ENCODE data around the gene FBXO41.
A peak's percentile ranks its signal among the peaks of the same experiment; 100 is the strongest.

The FBXO41 gene

DNA sequence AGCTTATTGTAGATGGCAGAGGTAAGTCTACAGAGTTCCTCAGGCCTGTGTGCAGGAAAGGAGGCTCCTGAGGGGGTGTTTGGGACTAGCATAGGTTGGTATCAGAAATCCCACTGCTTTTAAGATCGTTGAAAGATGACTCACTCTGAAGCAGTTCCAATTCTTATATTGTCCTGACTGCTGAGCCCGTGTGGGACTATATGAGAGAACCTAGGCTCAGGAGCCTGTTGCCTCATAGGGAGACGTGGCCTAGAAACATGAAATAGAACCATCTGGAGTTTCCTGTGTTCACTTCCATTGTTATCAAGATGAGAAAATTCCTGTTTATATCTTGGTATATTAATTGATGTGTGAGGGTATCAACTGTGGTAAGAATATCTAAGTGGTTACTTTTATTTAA lies 44.5 kb downstream of the FBXO41 start:
- DNase-seq = no peak

DNA sequence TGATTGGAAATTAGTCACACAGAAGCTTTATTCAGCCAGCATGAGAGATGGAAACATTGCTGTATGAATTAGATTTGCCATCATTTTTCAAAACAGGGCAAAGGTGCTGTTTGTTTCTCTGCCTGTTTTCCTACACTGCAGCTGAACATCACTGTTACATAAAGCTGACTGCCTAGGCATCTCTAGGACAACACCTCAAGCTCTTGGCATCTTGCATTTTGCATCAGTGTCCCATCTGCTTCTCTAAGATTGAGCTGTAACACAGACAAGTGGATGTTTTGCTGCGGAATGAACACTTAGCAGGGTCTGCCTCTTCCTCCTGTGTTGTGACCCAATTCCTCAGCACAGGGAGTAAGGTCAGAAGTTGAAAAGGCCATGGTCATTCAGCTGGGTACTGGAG lies 45.3 kb downstream of the FBXO41 start:
- no peak for DNase-seq

DNA sequence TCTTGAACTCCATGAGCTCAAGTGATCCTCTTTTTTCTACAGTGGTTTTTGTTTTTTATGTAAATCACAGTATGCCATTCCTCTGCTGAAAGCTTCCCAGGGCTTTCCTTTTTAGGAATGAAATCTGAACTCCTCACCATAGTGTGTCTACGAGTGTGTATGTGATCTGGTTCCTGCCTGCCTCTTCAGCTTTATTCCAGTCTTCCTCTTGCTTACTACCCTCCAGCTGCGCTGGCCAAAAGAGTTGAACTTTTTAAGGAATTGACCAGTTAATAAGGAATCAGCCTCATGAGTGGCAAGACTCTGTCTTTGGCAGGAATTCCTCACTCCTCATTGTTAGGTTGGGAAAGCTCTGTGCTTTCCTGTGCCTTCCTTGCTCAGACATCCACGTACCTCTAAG lies 46.1 kb downstream of the FBXO41 start:
- DNase-seq = no peak

DNA sequence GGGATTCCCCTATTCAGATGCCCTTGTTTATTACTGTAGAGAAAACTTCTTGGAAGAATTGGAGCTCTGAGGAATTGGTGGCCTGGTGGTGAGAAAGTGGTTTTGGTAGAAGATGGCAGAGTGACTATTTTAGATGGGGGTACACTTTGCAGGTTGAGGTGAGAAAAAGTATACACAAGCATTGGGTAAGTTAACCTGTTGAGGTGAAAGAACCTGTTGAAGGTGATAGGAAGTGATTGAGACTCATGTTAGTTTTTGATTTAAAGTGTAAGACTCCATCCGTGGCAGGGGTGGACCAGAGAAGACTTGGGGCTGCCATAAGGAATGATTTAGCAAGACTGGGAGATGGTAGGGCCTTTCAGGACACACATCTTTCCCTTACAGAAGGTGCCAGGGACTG lies 47.1 kb downstream of the FBXO41 start:
- DNase-seq = no peak

GRCh38 chr2:73235315-73236028 lies 48.8 kb downstream of the FBXO41 start:
- DNase-seq = no peak

- peak; percentile 88 for DNase-seq
Observed at GRCh38 chr2:73233932-73234832, 50.1 kb downstream of the FBXO41 start, which contains the start of gene CCT7. TSS of gene CCT7 (plus strand) at chr2:73234308. CDS start at chr2:73234379, 71 bp downstream.

DNA sequence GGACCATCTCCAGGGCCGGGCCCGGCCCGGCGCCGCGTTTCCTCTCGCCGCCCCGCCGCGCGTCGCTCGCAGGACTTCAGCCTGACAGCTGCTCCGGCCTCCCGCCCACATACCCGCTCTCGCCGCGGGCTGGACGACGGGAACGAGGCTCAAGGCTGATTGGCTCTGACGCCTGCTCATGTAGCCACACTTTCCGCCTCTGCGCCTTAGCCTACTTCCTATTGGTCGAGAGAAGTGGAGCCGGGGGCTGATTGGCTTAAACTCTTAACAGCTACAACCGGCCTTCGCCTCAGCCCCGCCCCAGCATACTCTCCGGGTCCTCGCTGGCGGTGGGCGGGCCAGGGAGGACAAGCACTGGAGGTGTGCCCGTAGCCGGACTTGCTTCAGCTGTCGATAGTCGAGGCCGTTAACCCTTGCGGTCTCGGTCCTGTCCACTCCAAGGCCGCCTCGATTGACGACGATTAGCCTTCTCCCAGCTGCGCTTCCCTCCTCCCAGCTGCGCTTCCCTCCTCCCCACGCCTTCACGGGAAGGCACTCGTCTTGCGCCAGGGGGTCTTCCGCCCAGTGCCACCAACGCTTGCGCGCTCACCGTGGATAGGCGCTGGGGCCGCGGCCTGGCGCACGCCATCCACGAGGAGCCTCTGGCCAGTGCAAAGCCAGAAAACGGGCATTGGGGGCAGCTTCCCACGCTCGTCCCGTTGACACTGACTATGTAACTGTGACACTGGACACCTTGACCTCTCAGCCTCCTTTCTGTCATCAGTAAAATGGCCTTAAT lies 50.9 kb downstream of the FBXO41 start, which contains the start of gene PRADC1:
Gene PRADC1 (minus strand): TSS at position 86 of the 778 bp plus-strand sequence. CDS start 79 bp downstream, at position 7.
- peak; percentile 99 for DNase-seq

GRCh38 chr2:73232403-73233153 lies 51.7 kb downstream of the FBXO41 start:
- DNase-seq = no peak

- DNase-seq = no peak
Observed at GRCh38 chr2:73228631-73229030, 55.6 kb downstream of the FBXO41 start.

- DNase-seq = no peak
Observed at GRCh38 chr2:73227086-73227485, 57.2 kb downstream of the FBXO41 start.

GRCh38 chr2:73225513-73226360 lies 58.5 kb downstream of the FBXO41 start:
- DNase-seq = no peak

DNA sequence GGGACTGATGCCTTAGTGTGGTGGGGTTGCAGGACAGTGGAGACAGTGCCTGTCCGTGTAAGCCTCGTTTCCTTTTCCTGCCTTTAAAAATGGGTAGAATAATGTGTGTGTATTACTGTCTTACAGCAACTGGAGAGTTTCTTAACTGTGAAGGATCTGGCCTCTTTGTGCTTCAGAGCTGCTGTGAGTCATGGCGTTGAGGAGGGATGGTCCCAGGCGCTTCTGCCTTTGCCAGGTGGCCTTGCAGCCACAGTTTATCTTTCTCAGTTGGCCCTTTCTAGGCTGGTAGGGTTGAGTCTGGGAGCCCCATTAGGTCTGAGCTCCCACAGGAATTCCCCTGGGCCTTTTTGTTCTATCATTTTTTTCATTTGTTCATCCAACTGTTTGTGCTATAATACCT lies 60.5 kb downstream of the FBXO41 start:
- DNase-seq = no peak

- DNase-seq = no peak
Observed at GRCh38 chr2:73218298-73218697, 66.0 kb downstream of the FBXO41 start.

GRCh38 chr2:73217826-73218225 lies 66.5 kb downstream of the FBXO41 start:
- no peak for DNase-seq

DNA sequence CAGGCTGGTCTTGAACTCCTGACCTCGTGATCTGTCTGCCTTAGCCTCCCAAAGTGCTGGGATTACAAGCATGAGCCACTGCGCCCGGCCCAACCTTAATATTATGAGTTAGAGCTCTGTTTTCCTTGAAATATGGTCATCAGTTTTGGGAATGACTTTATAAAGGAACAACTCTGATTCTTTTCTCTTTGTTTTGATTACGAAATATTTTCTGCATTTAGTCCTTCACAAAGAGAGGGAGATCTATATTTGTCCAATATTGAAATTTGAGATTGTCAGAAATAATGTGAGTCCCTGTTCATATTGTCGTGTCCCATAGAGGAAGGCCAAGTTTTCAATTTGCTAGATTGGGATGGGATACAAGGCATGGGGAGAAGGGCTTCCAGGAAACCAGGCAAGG lies 67.1 kb downstream of the FBXO41 start:
- DNase-seq = no peak

GRCh38 chr2:73215254-73215653 lies 69.0 kb downstream of the FBXO41 start:
- no peak for DNase-seq

- DNase-seq = peak; percentile 61
Observed at GRCh38 chr2:73214120-73215035, 69.9 kb downstream of the FBXO41 start, which contains the start of gene SMYD5. TSS of gene SMYD5 (plus strand) at chr2:73214245. CDS start at chr2:73214267, 22 bp downstream.

- peak; percentile 40 for DNase-seq
Observed at GRCh38 chr2:73212448-73213176, 71.7 kb downstream of the FBXO41 start.

DNA sequence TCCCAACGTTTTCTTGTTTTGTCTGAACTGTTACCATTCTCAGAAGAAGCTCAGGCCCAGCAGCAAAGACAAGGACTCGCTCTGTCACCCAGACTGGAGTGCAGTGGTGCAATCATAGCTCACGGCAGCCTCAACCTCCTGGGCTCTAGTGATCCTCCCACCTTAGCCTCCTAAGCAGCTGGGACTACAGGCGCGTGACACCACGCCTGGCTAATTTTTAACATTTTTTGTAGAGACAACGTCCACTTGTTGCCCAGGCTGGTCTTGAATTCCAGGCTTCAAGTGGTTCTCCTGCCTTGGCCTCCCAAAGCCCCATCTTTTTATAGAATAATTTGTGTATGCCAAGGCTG lies 72.2 kb downstream of the FBXO41 start:
- DNase-seq = no peak

GRCh38 chr2:73210696-73211095 lies 73.6 kb downstream of the FBXO41 start:
- no peak for DNase-seq
